K562 (cell line): Measurements from ENCODE around the gene FAR2. TPM values are rescaled to one million over a fixed set of nuclear protein-coding genes. Genes with fewer than 3 reads are reported as not detected.

Experiments
- CBX1 ChIP-seq: sonication (generic); IDR thresholded peaks from 2 replicates; pipeline ENCODE4 v1.6.1; 2016; ENCODE audit warnings: antibody characterized with exemption, low read depth, mild to moderate bottlenecking
- ETV1 ChIP-seq: fragments of 450-650 bp; conservative IDR thresholded peaks from 2 replicates; pipeline ENCODE4 v1.6.1; 2016; ENCODE audit warnings: missing genetic modification characterization, control low read depth, low read depth, missing compliant biosample characterization
- FOXA1 ChIP-seq: fragments of 450-650 bp; IDR thresholded peaks from 2 replicates; pipeline ENCODE4 v1.6.1; 2016; ENCODE audit warnings: mild to moderate bottlenecking, borderline replicate concordance
- FOXJ2 ChIP-seq: fragments of 200-800 bp; sonication (Bioruptor generic); IDR thresholded peaks from 2 replicates; pipeline ENCODE4 v1.6.1; 2016; ENCODE audit warnings: missing genetic modification characterization, missing compliant biosample characterization
- MAFG ChIP-seq: fragments of 450-650 bp; conservative IDR thresholded peaks from 2 replicates; pipeline ENCODE4 v1.6.1; 2016; ENCODE audit warnings: missing genetic modification characterization, missing compliant biosample characterization
- MGA ChIP-seq: fragments of 450-650 bp; IDR thresholded peaks from 2 replicates; pipeline ENCODE4 v1.6.1; 2016; ENCODE audit warnings: mild to moderate bottlenecking, moderate library complexity
- RBBP5 ChIP-seq: fragments of 200-600 bp; sonication (generic); IDR thresholded peaks from 2 replicates; pipeline ENCODE4 v1.6.1; 2012; ENCODE audit warnings: borderline replicate concordance, mild to moderate bottlenecking, low read length, control low read depth, inconsistent platforms; ENCODE audit not compliant: insufficient read depth, poor library complexity, severe bottlenecking
- SMARCA4 ChIP-seq: fragments of 450-650 bp; IDR thresholded peaks from 2 replicates; pipeline ENCODE4 v1.6.1; 2016
- ZNF668 ChIP-seq: fragments of 250-450 bp; sonication (Bioruptor Pico); IDR thresholded peaks from 2 replicates; pipeline ENCODE4 v1.8.0; 2022; ENCODE audit warnings: mild to moderate bottlenecking, inconsistent platforms
- polyA plus RNA-seq, 8 experiments: library from polyadenylated mRNA; depleted of rRNA in 4 of 8; stranded (reverse) in 5 of 8; unstranded in 3 of 8; fragments of >200 nt; fragmentation: Nextera tagmentation in 2 of 8; fragmentation: Illumina TruSeq in 1 of 8; extraction: Ambion mirVana in 2 of 8; extraction: Trizol in 1 of 8; gene quantifications; 2 replicates each; pipeline versions ENCODE4 v1.2.1 to v1.2.3, GENCODE V29; 2011 to 2014; ENCODE audit warnings: inconsistent platforms in 1 of 8, missing spikeins in 1 of 8
- total RNA-seq, 7 experiments: library from RNA; depleted of rRNA in 6 of 7; stranded (reverse); fragments of >200 nt in 6 of 7; fragmentation: Illumina TruSeq in 2 of 7; extraction: Trizol in 2 of 7; gene quantifications; 2 replicates each; pipeline versions ENCODE4 v1.2.1 to v1.2.3, GENCODE V29; 2011 to 2021; ENCODE audit warnings: low replicate concordance in 1 of 7
- TF ChIP-seq, protein P1 (sequence below): fragments of 450-650 bp; formaldehyde crosslinking; conservative IDR thresholded peaks from 2 replicates; pipeline ENCODE4 v1.4.0; 2022; ENCODE audit warnings: mild to moderate bottlenecking, missing genetic modification characterization

The FAR2 gene
- total and polyA plus RNA-seq, 9 of the 15 experiments (the other 6 are each of a cell fraction or from before 2014, with no cell fraction given), result 5.0 to 13.4 (median 8.5) TPM

DNA sequence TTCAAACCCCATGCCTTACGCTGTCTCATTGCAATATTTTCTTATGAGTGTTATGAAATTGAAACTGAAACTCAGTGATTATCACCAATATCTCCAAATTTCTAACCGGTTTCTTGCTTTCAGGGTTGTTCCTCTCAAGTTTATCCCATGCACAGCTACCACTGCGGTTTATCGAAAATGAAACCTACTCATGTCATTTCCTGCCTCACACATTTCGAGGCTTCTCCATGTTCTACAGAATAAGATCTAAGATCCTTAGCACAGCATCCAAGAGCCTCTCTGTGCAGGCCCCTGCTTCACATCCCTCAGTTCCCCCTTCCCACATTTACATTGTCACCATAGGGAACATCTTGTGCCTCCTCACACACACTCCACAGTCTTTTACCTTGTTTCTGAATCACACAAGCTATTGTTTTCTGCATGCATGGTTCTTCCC lies 45.5 kb upstream of the FAR2 start (continued):
- TF ChIP-seq ETV1 (tag), result peak; percentile 49; the same call in 1 of the 2 replicates
- TF ChIP-seq RBBP5, result no peak
- TF ChIP-seq ZNF668 (CRISPR knock-in tag), result no peak
- TF ChIP-seq SMARCA4, result no peak
- 0 out of 2 replicates have a peak, but pooled peaks have one; percentile 17 for TF ChIP-seq MGA
- no peak for TF ChIP-seq FOXJ2 (tag)
- TF ChIP-seq CBX1, result no peak
- no peak for TF ChIP-seq FOXA1
- no peak for TF ChIP-seq MAFG
- TF ChIP-seq, protein P1, sequence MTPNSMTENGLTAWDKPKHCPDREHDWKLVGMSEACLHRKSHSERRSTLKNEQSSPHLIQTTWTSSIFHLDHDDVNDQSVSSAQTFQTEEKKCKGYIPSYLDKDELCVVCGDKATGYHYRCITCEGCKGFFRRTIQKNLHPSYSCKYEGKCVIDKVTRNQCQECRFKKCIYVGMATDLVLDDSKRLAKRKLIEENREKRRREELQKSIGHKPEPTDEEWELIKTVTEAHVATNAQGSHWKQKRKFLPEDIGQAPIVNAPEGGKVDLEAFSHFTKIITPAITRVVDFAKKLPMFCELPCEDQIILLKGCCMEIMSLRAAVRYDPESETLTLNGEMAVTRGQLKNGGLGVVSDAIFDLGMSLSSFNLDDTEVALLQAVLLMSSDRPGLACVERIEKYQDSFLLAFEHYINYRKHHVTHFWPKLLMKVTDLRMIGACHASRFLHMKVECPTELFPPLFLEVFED (CRISPR knock-in tag), result no peak
